ENCODE results near the gene INPP5K. TPM values are rescaled to one million over a fixed set of nuclear protein-coding genes. Genes with fewer than 3 reads are reported as not detected.

Gene INPP5K
- total and polyA plus RNA-seq, 10 of the 15 experiments (the other 5 are each of a cell fraction or from before 2014, with no cell fraction given): 0.58 to 41.2 (median 23.3) TPM

GRCh38 chr17:1467898-1468492, 48.4 kb downstream of the INPP5K start:
- DNase-seq (ENCODE audit: low read depth, low spot score): no peak
- no peak for ATAC-seq
- no TSS peak for BruUV-seq (replicated peaks)
- TF ChIP-seq NR2C1 (IDR thresholded peaks at IDR 0.05) (peak; percentile 78), NR2F1 (conservative IDR thresholded peaks at IDR 0.05) (peak; percentile 52), NR2C2 (IDR thresholded peaks at IDR 0.05; ENCODE audit: borderline replicate concordance, control insufficient read depth, insufficient read length, low read depth) (peak; percentile 70), NFXL1 (IDR thresholded peaks at IDR 0.05; ENCODE audit: borderline replicate concordance) (no peak)
- H3K27ac ChIP-seq (ENCODE audit: control insufficient read depth, insufficient read depth): no peak overlapping the region
- WGBS (ENCODE audit: insufficient coverage, insufficient replicate concordance, low lambda C conversion rate, missing lambda C conversion rate): 98% methylated on average over 21 of the region's 21 CpGs
- H3K9me3 ChIP-seq (replicated peaks; ENCODE audit: control insufficient read depth, insufficient read depth, low read length): no peaks in the 10 kb centered on the region; the same call in 2 of the 3 replicates
- intact Hi-C loops (cut with micrococcal nuclease; ENCODE audit: unreplicated experiment) (no loop called here), in situ Hi-C loops (cut with MboI) (no loop called here)
- POLR2A ChIA-PET: no interaction called here
- no peaks in the 10 kb centered on the region for H4K20me1 ChIP-seq (ENCODE audit: control insufficient read depth, insufficient read depth)
- H3K4me1 ChIP-seq (ENCODE audit: control insufficient read depth, insufficient read depth, low read length): peaks cover 6% of the 10 kb centered on the region
- no peak overlapping the region for H2AFZ ChIP-seq (ENCODE audit: control insufficient read depth, low read depth, low read length)
- no peak overlapping the region for H3K9ac ChIP-seq (ENCODE audit: control insufficient read depth, insufficient read depth, low read length)
- SMC1A ChIA-PET (ENCODE audit: uncharacterized antibody, unreplicated experiment): no interaction called here
- H3K27me3 ChIP-seq (replicated peaks in 1 of 2; ENCODE audit: control insufficient read depth in 2 of 2, insufficient read depth in 2 of 2, low read length in 1 of 2): no peaks in the 10 kb centered on the region
- no peak overlapping the region for H3K4me2 ChIP-seq (ENCODE audit: control insufficient read depth, insufficient read depth)
- CTCF ChIA-PET: no interaction called here
- no peak for FAIRE-seq
- H3K4me3 ChIP-seq: no peak overlapping the region
- peaks cover 5 to 21% of the 10 kb centered on the region in 2 experiments for H3K36me3 ChIP-seq (ENCODE audit: control insufficient read depth in 2 of 2, insufficient read depth in 2 of 2, low read length in 1 of 2)
- RAD21 ChIA-PET (ENCODE audit: unreplicated experiment): no interaction called here
- H3K79me2 ChIP-seq (ENCODE audit: control insufficient read depth, insufficient read depth, low read length): no peaks in the 10 kb centered on the region

- no peak overlapping the region for H3K4me3 ChIP-seq
- 100% methylated on average over 5 of the region's 16 CpGs for WGBS (ENCODE audit: insufficient coverage, insufficient replicate concordance, low lambda C conversion rate, missing lambda C conversion rate)
- no peak for TF ChIP-seq NR2F1 (conservative IDR thresholded peaks at IDR 0.05)
- RAD21 ChIA-PET (ENCODE audit: unreplicated experiment): no interaction called here
- peaks cover 13% of the 10 kb centered on the region for H3K4me1 ChIP-seq (ENCODE audit: control insufficient read depth, insufficient read depth, low read length)
- SMC1A ChIA-PET (ENCODE audit: uncharacterized antibody, unreplicated experiment): no interaction called here
- no peak for ATAC-seq
- H2AFZ ChIP-seq (ENCODE audit: control insufficient read depth, low read depth, low read length): no peak overlapping the region
- no TSS peak for BruUV-seq (replicated peaks)
- intact Hi-C loops (cut with micrococcal nuclease; ENCODE audit: unreplicated experiment): no loop called here
- POLR2A ChIA-PET: no interaction called here
- in situ Hi-C loops (cut with MboI): no loop called here
- DNase-seq (ENCODE audit: low read depth, low spot score): no peak
- H3K27me3 ChIP-seq (replicated peaks in 1 of 2; ENCODE audit: control insufficient read depth in 2 of 2, insufficient read depth in 2 of 2, low read length in 1 of 2): no peaks in the 10 kb centered on the region
- no peak for FAIRE-seq
- peaks cover 5 to 20% of the 10 kb centered on the region in 2 experiments for H3K36me3 ChIP-seq (ENCODE audit: control insufficient read depth in 2 of 2, insufficient read depth in 2 of 2, low read length in 1 of 2)
- H3K79me2 ChIP-seq (ENCODE audit: control insufficient read depth, insufficient read depth, low read length): no peaks in the 10 kb centered on the region
- no peak overlapping the region for H3K4me2 ChIP-seq (ENCODE audit: control insufficient read depth, insufficient read depth)
- H4K20me1 ChIP-seq (ENCODE audit: control insufficient read depth, insufficient read depth): no peaks in the 10 kb centered on the region
- CTCF ChIA-PET: no interaction called here
- no peaks in the 10 kb centered on the region; the same call in 2 of the 3 replicates for H3K9me3 ChIP-seq (replicated peaks; ENCODE audit: control insufficient read depth, insufficient read depth, low read length)
- H3K27ac ChIP-seq (ENCODE audit: control insufficient read depth, insufficient read depth): no peak overlapping the region
- no peak overlapping the region for H3K9ac ChIP-seq (ENCODE audit: control insufficient read depth, insufficient read depth, low read length)
These were observed 49.2 kb downstream of the INPP5K start for GRCh38 chr17:1467258-1467657.
